GM21825 (cell line): Measurements from ENCODE around the gene ZC3H15.
A peak's percentile ranks its signal among the peaks of the same experiment; 100 is the strongest.
"Not testable (repeated sequence)": the region's sequence is repeated elsewhere in the genome, so short reads cannot be mapped to it uniquely, and the experiment has no call there.

ENCODE experiments used
- ATAC-seq: cut with Tn5 transposase; IDR thresholded peaks from one replicate; pipeline ENCODE4 v1.9.1; 2021; ENCODE audit warnings: mild to moderate bottlenecking, moderate library complexity; ENCODE audit not compliant: unreplicated experiment

Gene ZC3H15

DNA sequence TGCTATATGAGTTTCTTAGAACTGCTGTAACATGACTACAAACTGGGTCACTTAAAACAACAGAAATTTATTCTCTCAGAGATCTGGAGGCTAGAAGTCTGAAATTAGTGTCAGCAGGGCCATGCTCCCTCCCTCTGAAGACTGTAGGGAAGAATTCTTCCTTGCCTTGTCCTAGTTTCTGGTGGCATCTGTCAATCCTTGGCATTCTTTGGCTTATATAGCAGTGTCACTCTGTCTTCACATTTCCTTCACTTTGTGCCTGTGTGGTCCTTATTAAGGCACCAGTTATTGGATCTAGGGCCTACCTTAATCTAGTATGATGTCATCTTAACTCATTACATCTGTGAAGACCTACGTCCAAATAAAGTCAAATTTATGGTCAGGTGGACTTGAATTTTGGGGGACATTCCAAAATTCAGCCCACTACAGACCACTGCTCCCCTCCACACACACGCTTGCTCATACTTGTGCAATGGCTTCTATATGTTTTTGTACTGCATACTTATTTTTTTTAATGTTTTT, 7.6 kb downstream of the ZC3H15 start:
- no peak for ATAC-seq

DNA sequence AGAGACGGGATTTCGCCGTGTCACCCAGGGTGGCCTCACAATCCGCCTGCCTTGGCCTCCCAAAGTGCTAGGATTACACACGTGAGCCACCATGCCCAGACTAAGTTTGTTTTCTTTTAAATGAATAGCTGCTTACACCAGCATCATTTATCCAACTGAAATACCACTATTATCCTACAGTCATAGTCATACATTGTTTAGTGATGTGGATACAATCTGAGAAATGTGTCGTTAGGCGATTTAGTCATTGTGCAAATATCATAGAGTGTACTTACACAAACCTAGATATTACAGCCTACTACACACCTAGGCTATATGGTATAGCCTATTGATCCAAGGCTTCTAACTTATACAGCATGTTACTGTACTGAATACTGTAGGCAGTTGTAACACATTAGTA, 10.3 kb downstream of the ZC3H15 start:
- ATAC-seq = no peak

DNA sequence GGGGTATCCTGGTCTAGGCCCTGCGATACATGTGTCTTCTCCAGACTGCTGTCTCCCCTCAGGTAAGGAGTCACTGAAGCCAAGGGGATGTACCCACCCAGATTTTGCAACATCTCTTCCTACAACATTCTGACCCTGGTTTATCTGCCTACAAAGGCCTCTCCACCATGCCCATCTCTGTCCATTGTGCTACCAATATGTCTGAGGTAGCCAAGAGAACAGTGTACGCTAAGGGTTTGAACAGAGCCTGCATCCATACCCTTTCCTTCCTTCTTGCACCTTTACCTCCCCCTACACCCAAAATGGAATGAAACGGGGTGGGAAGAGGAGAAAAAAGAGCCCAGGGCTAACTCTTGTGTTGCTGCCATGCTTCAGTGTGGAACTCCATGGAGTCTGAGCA, 11.9 kb downstream of the ZC3H15 start:
- no peak for ATAC-seq

DNA sequence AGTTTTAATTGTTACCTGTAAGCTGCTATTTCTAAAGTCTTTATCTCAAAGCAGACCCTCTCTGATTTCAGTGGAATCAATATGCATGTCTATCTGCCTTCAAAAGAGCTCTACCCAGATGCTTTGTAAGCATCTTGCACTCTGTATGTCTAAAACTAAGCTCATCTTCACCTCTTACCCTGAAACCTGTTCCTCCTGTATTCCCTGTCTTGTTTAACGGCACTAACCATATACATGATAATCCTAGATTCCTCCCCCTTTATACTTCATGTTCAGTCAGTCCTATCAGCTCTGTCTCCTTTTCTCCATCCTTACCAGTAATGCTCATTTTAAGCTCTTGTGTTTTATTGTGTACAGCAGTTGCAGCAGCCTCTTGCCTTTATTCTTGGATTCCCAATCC, 12.8 kb downstream of the ZC3H15 start:
- no peak for ATAC-seq

DNA sequence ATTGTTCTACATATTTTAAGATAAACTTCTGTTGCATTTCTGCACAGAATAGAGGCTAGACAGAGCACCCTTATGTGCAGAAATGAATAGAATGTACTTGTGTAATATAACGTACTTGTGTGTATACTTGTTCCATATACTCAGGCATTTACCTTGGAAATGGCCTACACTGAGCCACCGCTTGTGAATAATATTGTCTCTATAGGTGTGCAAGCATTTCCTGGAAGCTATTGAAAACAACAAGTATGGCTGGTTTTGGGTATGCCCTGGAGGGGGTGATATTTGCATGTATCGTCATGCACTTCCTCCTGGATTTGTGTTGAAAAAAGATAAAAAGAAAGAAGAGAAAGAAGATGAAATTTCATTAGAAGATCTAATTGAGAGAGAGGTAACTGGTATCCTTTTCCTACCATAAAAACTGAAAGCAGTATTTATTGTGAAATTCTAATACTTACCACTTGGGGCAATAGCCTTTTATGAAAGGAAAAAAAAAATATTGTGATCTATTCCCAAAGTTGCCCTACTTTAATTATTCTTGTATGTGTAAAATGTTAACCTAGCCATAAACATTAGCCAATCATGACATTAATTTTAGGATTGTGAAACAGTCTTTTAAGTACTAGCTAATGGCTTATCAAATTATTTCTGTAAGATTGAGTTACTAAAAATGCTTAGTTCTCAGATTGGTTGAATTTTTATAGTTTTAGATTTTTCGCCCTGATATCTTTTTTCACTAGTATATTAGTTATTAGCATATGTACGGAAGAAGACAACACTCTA, 18.0 kb downstream of the ZC3H15 start:
- ATAC-seq = peak; percentile 57

DNA sequence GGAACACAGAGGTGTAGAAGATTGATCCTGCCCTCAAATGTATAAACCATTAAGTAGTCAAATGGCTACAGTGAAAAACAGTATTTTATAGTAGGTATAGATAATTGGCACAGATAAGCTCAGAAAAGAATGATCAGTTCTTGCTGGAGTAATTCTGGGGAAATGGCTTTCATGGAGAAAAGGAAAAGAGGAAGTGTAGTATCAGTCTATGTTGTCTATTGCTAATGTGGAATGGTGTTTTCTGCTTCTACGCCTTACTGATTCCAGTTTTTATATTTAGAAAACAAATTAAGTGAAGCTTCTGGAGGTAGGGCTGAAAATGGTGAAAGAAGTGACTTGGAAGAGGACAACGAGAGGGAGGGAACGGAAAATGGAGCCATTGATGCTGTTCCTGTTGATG, 22.2 kb downstream of the ZC3H15 start:
- no peak for ATAC-seq

DNA sequence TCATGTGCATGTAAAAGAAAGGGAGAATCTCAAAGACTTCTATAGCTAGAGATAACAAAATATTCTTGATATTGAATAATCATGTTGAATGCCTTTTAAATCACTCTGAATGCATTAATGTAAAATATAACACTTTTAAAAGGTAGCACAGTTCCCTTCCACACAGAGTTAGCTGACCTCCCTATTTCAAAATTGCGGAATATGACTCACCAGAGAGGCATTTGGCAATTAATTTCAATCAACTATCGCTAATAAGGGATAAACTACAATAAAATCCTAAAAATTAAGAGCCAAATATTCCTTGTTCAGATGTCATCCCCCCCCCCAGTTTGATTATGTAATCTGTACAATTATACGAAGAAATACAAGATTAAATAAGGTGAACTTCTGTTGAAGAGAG, 29.3 kb downstream of the ZC3H15 start:
- no peak for ATAC-seq

DNA sequence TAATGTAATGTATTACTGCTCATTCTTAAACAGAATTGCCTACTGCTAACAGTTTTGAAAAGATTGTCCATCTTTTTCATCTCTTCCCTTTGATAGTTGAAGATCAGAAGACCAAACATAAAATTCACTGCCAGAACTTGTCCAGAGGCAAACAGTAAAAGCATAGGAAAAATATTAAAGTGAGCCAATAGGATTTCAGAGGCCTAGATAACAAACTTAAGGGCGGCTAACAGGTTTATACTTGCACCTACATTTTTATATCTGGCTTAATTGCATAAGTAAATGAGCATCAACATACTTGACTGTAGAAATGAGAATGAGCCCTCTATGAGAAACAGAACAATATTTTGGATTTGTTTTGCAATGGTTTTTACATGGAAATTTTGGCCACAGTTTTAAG, 30.3 kb downstream of the ZC3H15 start:
- ATAC-seq = no peak

DNA sequence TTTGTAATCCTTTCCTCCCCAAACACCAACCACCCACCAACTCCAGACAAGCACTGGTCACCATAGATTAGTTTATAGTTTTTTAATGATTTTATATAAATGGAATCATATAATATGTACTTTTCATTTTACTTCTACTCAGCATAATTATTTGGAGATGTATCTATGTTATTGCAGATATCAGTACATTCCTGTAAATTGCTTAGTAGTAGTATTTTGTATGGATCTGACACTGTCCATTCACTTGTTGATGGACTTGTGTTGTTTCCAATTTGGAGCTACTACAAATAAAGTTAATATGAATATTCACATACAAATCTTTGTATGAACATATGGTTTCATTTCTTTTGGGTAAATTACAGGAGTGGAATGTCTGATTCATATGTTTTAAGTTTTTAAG, 31.0 kb downstream of the ZC3H15 start:
- ATAC-seq = no peak

DNA sequence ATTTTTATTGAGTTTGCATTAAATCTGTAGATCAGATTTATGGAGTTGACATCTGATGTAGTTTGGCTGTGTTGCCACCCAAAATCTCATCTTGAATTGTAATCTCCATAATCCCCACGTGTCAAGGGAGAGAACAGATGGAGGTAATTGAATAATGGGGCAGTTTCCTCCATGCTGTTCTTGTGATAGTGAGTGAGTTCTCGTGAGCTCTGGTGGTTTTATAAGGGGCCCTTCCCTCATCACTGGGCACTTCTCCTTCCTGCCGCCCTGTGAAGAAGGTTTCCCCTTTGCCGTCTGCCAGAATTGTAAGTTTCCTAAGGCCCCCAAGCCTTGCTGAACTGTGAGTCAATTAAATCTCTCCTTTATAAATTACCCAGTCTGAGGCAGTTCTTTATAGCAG, 32.2 kb downstream of the ZC3H15 start:
- no peak for ATAC-seq

DNA sequence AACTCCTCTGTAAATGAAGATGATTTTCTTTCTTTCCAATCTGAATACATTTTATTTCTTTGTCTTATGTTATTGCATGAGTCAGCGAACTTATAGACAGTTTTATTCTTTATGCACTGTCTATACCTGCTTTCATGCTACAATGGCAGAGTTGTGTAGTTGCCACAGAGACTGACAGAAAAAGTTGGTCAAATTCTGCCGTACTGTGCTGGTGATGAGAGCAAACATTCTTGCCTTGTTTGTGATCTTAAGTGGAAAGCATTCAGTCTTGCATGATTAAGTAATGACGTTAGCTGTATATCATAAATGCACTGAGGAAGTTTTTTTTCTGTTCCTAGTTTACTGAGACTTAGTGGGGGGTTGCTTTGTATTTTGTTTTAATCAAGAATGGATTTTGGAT, 32.9 kb downstream of the ZC3H15 start:
- ATAC-seq = no peak

DNA sequence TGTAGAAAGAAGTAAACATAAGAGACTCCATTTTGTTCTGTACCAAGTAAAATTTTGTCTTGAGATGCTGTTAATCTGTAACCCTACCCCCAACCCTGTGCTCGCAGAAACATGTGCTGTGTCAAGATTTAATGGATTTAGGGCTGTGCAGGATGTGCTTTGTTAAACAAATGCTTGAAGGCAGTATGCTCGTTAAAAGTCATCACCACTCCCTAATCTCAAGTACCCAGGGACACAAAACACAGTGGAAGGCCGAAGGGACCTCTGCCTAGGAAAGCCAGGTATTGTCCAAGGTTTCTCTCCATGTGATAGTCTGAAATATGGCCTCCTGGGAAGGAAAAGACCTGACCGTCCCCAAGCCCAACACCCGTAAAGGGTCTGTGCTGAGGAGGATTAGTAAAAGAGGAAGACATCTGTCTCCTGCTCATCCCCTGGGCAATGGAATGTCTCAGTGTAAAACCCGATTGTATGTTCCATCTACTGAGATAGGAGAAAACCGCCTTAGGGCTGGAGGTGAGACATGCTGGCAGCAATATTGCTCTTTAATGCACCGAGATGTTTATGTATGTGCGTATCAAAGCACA, 35.6 kb downstream of the ZC3H15 start:
- ATAC-seq = not testable (repeated sequence)

DNA sequence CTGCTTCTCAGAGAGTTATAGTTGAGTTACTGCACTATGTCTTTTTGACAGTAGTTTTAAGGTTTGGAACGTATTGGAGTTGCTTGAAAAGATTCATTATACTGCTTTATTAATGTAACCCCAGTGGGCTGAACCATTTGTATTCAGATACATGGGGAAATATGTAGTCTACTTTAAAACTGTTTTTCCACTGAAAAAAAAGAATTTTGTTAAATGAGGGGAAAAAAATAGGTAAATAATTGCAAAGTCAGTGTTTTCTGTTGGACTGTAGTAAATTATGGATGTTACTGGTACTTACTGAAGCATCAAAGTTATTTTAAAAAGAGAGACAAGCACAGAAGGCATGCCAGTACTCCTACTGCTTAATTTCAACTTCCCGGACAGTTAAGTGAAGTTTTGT, 36.4 kb downstream of the ZC3H15 start:
- no peak for ATAC-seq

DNA sequence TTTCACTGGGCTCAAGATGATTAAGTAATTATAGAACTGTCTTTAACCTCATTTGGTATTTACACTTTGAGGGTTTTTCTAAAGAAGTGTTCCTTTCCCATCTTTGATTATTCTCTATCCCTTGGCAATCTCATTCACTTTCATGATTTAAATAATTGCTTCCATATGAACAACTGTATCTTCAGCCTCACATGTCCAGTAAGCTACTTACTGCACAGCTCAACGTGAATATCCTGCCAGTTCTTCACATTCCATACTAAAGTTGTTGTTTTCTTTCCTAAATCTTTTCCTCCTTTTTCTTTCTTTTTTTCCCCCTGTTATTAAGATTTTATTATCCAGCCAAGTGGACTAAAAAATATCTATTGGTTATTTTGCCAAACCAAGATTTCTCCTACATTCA, 37.7 kb downstream of the ZC3H15 start:
- no peak for ATAC-seq

DNA sequence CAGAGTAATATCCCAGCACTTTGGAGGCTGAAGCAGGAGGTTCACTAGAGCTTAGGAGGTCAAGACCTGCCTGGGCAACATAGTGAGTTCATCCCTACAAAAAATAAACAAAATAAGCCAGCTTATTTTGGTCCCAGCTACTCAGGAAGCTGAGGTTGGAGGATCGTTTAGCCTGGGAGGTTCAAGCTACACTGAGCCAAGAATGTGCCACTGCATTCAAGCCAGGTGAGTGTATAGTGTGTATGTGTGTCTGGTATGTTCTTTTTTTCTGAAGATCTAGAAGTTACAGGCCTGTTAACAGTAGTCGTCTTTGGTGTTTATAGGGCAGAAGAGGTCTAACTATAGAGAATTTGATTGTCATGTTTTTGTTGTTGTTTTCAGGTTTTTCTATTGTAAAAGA, 40.2 kb downstream of the ZC3H15 start:
- ATAC-seq = no peak

DNA sequence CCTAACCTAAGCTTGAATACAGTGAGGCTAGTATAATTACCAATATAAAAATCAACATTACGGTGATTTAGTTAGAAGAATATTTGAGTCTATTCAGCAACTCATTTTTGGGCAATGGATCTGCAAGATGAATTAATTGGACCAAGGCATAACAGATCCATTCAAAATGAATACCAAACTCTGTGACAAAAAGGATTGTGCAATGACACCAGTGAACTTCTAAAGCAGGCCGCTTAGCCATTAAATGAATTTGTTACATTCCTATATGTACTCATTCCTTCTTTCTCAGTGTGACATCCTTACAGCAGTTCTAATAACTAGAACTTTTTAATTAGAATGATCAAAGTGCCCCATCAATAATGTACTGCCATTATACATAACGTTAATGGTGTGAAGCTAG, 44.3 kb downstream of the ZC3H15 start:
- ATAC-seq = no peak

DNA sequence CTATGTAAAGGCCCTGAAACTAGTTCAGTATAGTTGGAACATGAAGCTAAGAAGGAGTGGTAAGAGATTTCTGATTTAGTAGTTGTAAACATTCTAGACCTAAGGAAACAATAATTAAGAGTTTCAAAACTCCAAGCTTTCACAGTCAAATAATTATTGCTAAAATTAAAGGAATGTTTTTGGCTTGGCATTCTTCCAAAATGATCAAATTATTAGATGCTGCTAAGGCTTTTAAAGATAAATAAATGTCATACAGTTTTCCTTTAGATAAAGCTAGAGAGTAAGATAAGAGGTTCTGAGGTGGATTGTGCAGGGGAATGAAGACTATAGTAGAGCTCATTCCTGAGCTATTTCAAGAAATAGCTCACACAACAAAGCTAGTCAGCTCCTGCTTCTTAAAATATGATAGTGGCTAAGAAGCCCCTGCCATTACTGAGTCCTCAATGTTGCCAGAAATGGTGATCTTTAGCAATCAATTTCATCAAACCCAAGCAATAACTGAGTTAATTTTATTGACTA, 45.3 kb downstream of the ZC3H15 start:
- ATAC-seq = no peak

DNA sequence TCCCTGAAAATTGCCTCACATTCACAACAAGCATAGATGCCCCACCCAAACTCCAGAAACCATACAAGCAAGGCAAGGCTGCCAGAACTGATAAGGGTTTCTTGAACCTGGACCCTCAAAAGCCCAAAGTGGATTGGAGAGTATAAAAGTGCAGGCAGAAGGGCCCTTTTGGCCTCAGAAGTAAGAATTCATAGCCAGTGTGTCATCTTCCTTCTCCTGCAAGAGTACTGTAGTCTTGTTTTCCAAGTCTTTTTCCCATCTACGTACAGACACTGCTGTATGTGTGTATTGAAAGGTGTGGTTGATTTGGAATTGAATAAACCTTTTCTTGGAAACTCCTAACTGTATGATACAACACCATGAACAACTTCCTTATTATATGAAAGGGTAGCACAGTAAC, 46.8 kb downstream of the ZC3H15 start:
- no peak for ATAC-seq

DNA sequence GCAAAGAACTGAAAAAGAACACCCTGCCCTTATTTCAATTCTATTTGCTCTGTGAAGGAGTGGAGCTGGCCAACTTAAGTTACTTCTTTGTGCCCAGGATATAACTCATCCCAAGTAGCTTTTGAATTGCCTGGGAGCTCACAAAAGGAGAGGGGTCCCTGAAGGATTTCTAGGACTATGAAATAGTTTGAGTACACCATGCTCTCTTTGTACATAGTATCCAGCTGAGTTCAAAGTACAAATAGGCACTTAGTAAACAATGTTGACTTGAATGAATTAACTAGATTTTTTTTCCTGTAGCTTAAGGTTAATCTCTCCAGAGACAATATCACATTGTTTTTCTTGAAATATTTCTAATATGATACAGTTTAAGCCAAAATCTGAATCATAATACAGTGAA, 47.7 kb downstream of the ZC3H15 start:
- no peak for ATAC-seq

DNA sequence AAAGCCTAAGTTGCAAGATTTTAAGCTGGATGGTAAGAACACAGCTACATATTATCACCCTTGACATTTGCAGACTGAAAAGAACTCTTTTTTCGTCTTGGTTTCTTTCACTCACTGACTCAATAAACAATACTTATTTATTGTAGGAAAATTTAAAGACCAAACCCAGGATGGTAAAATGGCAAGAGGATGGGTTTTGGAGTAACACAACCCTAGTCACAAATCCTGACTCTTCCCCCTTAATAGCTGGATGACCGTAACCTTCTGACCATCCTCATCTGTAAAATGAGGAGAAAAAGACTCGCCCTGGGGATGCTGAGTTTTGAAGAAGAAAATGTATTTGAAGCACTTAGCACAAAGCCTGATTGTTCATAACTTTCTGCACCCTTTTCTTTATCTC, 48.3 kb downstream of the ZC3H15 start:
- no peak for ATAC-seq

DNA sequence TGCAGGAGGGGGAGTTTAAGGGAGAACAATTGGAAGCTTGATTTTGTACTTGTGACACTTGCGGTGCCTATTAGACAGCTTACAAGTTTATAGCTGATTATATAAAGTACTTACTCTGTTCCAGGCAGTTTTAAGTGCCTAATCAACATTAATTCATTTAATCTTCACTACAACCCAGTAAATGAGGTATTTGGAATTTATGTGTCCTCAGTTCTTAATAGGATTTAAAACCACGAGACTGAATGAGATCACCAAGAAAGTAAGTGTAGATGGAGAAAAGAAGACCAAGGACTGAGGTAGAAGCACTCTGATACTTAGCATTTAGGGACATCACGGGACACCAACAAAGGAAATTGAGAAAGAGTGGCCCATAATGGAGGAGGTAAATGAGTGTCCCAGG, 49.8 kb downstream of the ZC3H15 start:
- ATAC-seq = no peak

DNA sequence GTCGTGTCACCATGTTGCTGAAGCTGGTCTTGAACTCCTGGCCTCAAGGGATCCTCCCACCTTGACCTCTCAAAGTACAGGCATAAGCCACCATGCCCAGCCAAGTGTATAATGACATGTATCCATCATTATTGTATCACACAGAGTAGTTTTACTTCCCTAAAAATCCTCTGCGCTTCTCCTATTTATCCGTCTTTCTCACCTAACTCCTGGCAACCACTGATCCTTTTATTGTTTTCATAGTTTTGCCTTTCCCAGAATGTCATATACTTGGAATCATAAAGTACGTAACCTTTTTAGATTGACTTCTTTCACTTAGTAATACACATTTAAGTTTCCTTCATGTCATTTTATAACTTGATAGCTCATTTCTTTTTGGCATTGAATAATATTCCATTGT, 51.0 kb downstream of the ZC3H15 start:
- ATAC-seq = no peak
